Measurements from ENCODE around the gene IL23A.

The IL23A gene

GRCh38 chr12:56307221-56307965 lies 31.3 kb upstream of the IL23A start:
- Histone ChIP-seq H3K79me1 (ENCODE audit: low read depth, low read length) (no peaks in the 10 kb centered on the region), H2BK5ac (ENCODE audit: low read length) (no peak overlapping the region), H3K14ac (ENCODE audit: low read length) (no peak overlapping the region), H3K27ac (replicated peaks; ENCODE audit: low read length) (no peak overlapping the region), H3K4ac (ENCODE audit: low read length) (no peak overlapping the region), H2BK12ac (ENCODE audit: low read length) (no peak overlapping the region), H4K8ac (ENCODE audit: low read depth, low read length) (no peak overlapping the region), H3K9ac (ENCODE audit: low read depth, low read length, poor library complexity) (no peak overlapping the region), H3K27me3 (ENCODE audit: control insufficient read depth in 3 of 3, insufficient read depth in 3 of 3, low read depth in 1 of 3, low read length in 3 of 3) (no peaks in the 10 kb centered on the region), H3K4me2 (ENCODE audit: insufficient read depth, low read length, poor library complexity, severe bottlenecking) (no peak overlapping the region), H2AK5ac (ENCODE audit: low read depth, low read length) (no peak overlapping the region), H3K36me3 (replicated peaks in 1 of 2; ENCODE audit: control insufficient read depth in 2 of 2, insufficient read depth in 2 of 2, low read length in 2 of 2) (peaks cover 25 to 81% of the 10 kb centered on the region in 2 donors), H3K18ac (ENCODE audit: low read length) (no peak overlapping the region), H3K23ac (ENCODE audit: low read depth, low read length, poor library complexity) (no peak overlapping the region), H2AFZ (ENCODE audit: low read length) (no peak overlapping the region), H3K4me1 (ENCODE audit: control insufficient read depth in 2 of 2, insufficient read depth in 1 of 2, low read depth in 1 of 2, low read length in 2 of 2) (no peaks in the 10 kb centered on the region), H2BK15ac (ENCODE audit: low read length) (no peak overlapping the region), H3K9me3 (replicated peaks in 1 of 2; ENCODE audit: control insufficient read depth in 2 of 2, insufficient read depth in 1 of 2, low read depth in 1 of 2, low read length in 2 of 2) (no peaks in the 10 kb centered on the region), H2BK120ac (ENCODE audit: low read depth, low read length) (no peak overlapping the region), H4K91ac (ENCODE audit: low read depth, low read length, poor library complexity) (no peak overlapping the region), H3K4me3 (ENCODE audit: low read length in 2 of 2) (no peak overlapping the region)
- no CpG with 5 or more reads among the region's 7 CpGs for WGBS, 2 donors (ENCODE audit: extremely low coverage in 2 of 2, insufficient read length in 2 of 2, insufficient replicate concordance in 1 of 2)
- no peak for DNase-seq (ENCODE audit: low spot score)

- Histone ChIP-seq H3K4me2 (ENCODE audit: insufficient read depth, low read length, poor library complexity, severe bottlenecking) (no peak overlapping the region), H3K27ac (replicated peaks; ENCODE audit: low read length) (no peak overlapping the region), H4K8ac (ENCODE audit: low read depth, low read length) (no peak overlapping the region), H2BK120ac (ENCODE audit: low read depth, low read length) (no peak overlapping the region), H3K79me1 (ENCODE audit: low read depth, low read length) (no peaks in the 10 kb centered on the region), H3K9me3 (replicated peaks in 1 of 2; ENCODE audit: control insufficient read depth in 2 of 2, insufficient read depth in 1 of 2, low read depth in 1 of 2, low read length in 2 of 2) (no peaks in the 10 kb centered on the region), H3K14ac (ENCODE audit: low read length) (no peak overlapping the region), H4K91ac (ENCODE audit: low read depth, low read length, poor library complexity) (no peak overlapping the region), H2BK5ac (ENCODE audit: low read length) (no peak overlapping the region), H3K36me3 (replicated peaks in 1 of 2; ENCODE audit: control insufficient read depth in 2 of 2, insufficient read depth in 2 of 2, low read length in 2 of 2) (peaks cover 25 to 85% of the 10 kb centered on the region in 2 donors), H3K4me3 (ENCODE audit: low read length in 2 of 2) (no peak overlapping the region), H2AFZ (ENCODE audit: low read length) (no peak overlapping the region), H3K18ac (ENCODE audit: low read length) (no peak overlapping the region), H2AK5ac (ENCODE audit: low read depth, low read length) (no peak overlapping the region), H3K9ac (ENCODE audit: low read depth, low read length, poor library complexity) (no peak overlapping the region), H3K23ac (ENCODE audit: low read depth, low read length, poor library complexity) (no peak overlapping the region), H3K27me3 (ENCODE audit: control insufficient read depth in 3 of 3, insufficient read depth in 3 of 3, low read depth in 1 of 3, low read length in 3 of 3) (no peaks in the 10 kb centered on the region), H3K4ac (ENCODE audit: low read length) (no peak overlapping the region), H2BK12ac (ENCODE audit: low read length) (no peak overlapping the region), H3K4me1 (ENCODE audit: control insufficient read depth in 2 of 2, insufficient read depth in 1 of 2, low read depth in 1 of 2, low read length in 2 of 2) (no peaks in the 10 kb centered on the region), H2BK15ac (ENCODE audit: low read length) (no peak overlapping the region)
- no CpG with 5 or more reads among the region's 3 CpGs for whole genome bisulfite sequencing, 2 donors (ENCODE audit: extremely low coverage in 2 of 2, insufficient read length in 2 of 2, insufficient replicate concordance in 1 of 2)
- no peak for DNase-seq (ENCODE audit: low spot score)
These were observed 30.0 kb upstream of the IL23A start for GRCh38 chr12:56308714-56309113.

GRCh38 chr12:56311003-56311402 lies 27.7 kb upstream of the IL23A start:
- no peak for DNase-seq (ENCODE audit: low spot score)
- Histone ChIP-seq H2AFZ (ENCODE audit: low read length) (no peak overlapping the region), H3K9me3 (replicated peaks in 1 of 2; ENCODE audit: control insufficient read depth in 2 of 2, insufficient read depth in 1 of 2, low read depth in 1 of 2, low read length in 2 of 2) (no peaks in the 10 kb centered on the region), H3K18ac (ENCODE audit: low read length) (no peak overlapping the region), H3K27me3 (ENCODE audit: control insufficient read depth in 3 of 3, insufficient read depth in 3 of 3, low read depth in 1 of 3, low read length in 3 of 3) (no peaks in the 10 kb centered on the region), H4K8ac (ENCODE audit: low read depth, low read length) (no peak overlapping the region), H2BK15ac (ENCODE audit: low read length) (no peak overlapping the region), H4K91ac (ENCODE audit: low read depth, low read length, poor library complexity) (no peak overlapping the region), H3K4me1 (ENCODE audit: control insufficient read depth in 2 of 2, insufficient read depth in 1 of 2, low read depth in 1 of 2, low read length in 2 of 2) (peaks cover 3 to 5% of the 10 kb centered on the region in 2 donors), H3K36me3 (replicated peaks in 1 of 2; ENCODE audit: control insufficient read depth in 2 of 2, insufficient read depth in 2 of 2, low read length in 2 of 2) (peaks cover 28 to 77% of the 10 kb centered on the region in 2 donors), H3K4me3 (ENCODE audit: low read length in 2 of 2) (no peak overlapping the region), H3K4ac (ENCODE audit: low read length) (no peak overlapping the region), H2BK120ac (ENCODE audit: low read depth, low read length) (no peak overlapping the region), H3K14ac (ENCODE audit: low read length) (no peak overlapping the region), H2BK12ac (ENCODE audit: low read length) (no peak overlapping the region), H2BK5ac (ENCODE audit: low read length) (no peak overlapping the region), H3K9ac (ENCODE audit: low read depth, low read length, poor library complexity) (no peak overlapping the region), H3K4me2 (ENCODE audit: insufficient read depth, low read length, poor library complexity, severe bottlenecking) (no peak overlapping the region), H3K79me1 (ENCODE audit: low read depth, low read length) (peaks cover 4% of the 10 kb centered on the region), H3K27ac (replicated peaks; ENCODE audit: low read length) (no peak overlapping the region), H3K23ac (ENCODE audit: low read depth, low read length, poor library complexity) (no peak overlapping the region), H2AK5ac (ENCODE audit: low read depth, low read length) (no peak overlapping the region)
- WGBS, 2 donors (ENCODE audit: extremely low coverage in 2 of 2, insufficient read length in 2 of 2, insufficient replicate concordance in 1 of 2) = no CpG with 5 or more reads among the region's 12 CpGs

- peaks cover 18 to 71% of the 10 kb centered on the region in 2 donors for H3K36me3 ChIP-seq (replicated peaks in 1 of 2; ENCODE audit: control insufficient read depth in 2 of 2, insufficient read depth in 2 of 2, low read length in 2 of 2)
- peak overlapping the region; percentile 97 for H3K9ac ChIP-seq (ENCODE audit: low read depth, low read length, poor library complexity)
- H3K9me3 ChIP-seq (replicated peaks in 1 of 2; ENCODE audit: control insufficient read depth in 2 of 2, insufficient read depth in 1 of 2, low read depth in 1 of 2, low read length in 2 of 2) = no peaks in the 10 kb centered on the region
- peaks cover 4% of the 10 kb centered on the region for H3K79me1 ChIP-seq (ENCODE audit: low read depth, low read length)
- H3K18ac ChIP-seq (ENCODE audit: low read length) = peak overlapping the region; percentile 93
- no peak overlapping the region for H2BK120ac ChIP-seq (ENCODE audit: low read depth, low read length)
- peak overlapping the region; percentile 92 for H3K4me2 ChIP-seq (ENCODE audit: insufficient read depth, low read length, poor library complexity, severe bottlenecking)
- no peaks in the 10 kb centered on the region for H3K27me3 ChIP-seq (ENCODE audit: control insufficient read depth in 3 of 3, insufficient read depth in 3 of 3, low read depth in 1 of 3, low read length in 3 of 3)
- no peak overlapping the region for H2BK15ac ChIP-seq (ENCODE audit: low read length)
- H3K4ac ChIP-seq (ENCODE audit: low read length) = no peak overlapping the region
- H4K8ac ChIP-seq (ENCODE audit: low read depth, low read length) = no peak overlapping the region
- H3K4me3 ChIP-seq (ENCODE audit: low read length in 2 of 2) = peak overlapping the region; percentile 86 to 95
- peak overlapping the region; percentile 95 for H3K27ac ChIP-seq (replicated peaks; ENCODE audit: low read length)
- no CpG with 5 or more reads among the region's 11 CpGs for WGBS, 2 donors (ENCODE audit: extremely low coverage in 2 of 2, insufficient read length in 2 of 2, insufficient replicate concordance in 1 of 2)
- peaks cover 3 to 5% of the 10 kb centered on the region in 2 donors for H3K4me1 ChIP-seq (ENCODE audit: control insufficient read depth in 2 of 2, insufficient read depth in 1 of 2, low read depth in 1 of 2, low read length in 2 of 2)
- no peak overlapping the region for H4K91ac ChIP-seq (ENCODE audit: low read depth, low read length, poor library complexity)
- H3K23ac ChIP-seq (ENCODE audit: low read depth, low read length, poor library complexity) = peak overlapping the region; percentile 82
- peak overlapping the region; percentile 40 for H2AK5ac ChIP-seq (ENCODE audit: low read depth, low read length)
- H2BK5ac ChIP-seq (ENCODE audit: low read length) = peak overlapping the region; percentile 87
- no peak overlapping the region for H2BK12ac ChIP-seq (ENCODE audit: low read length)
- H2AFZ ChIP-seq (ENCODE audit: low read length) = peak overlapping the region; percentile 93
- DNase-seq (ENCODE audit: low spot score) = no peak
- peak overlapping the region; percentile 86 for H3K14ac ChIP-seq (ENCODE audit: low read length)
These were observed 23.4 kb upstream of the IL23A start for GRCh38 chr12:56315249-56315621.
